ENCODE data around the gene BLNK. TPM values are rescaled to one million over a fixed set of nuclear protein-coding genes. Genes with fewer than 3 reads are reported as not detected.

BLNK gene
- total RNA-seq, 1 donor from 2014 or later = 0.38 TPM

GRCh38 chr10:96269438-96270300 is 1.7 kb downstream of the BLNK start:
- Histone ChIP-seq H3K36me3 (ENCODE audit: control insufficient read depth, insufficient read depth, low read length) (no peaks in the 10 kb centered on the region), H3K4me3 (ENCODE audit: low read depth, low read length) (no peak overlapping the region), H3K27me3 (ENCODE audit: control insufficient read depth, insufficient read depth, low read length) (no peaks in the 10 kb centered on the region)
- TF ChIP-seq, protein P1, sequence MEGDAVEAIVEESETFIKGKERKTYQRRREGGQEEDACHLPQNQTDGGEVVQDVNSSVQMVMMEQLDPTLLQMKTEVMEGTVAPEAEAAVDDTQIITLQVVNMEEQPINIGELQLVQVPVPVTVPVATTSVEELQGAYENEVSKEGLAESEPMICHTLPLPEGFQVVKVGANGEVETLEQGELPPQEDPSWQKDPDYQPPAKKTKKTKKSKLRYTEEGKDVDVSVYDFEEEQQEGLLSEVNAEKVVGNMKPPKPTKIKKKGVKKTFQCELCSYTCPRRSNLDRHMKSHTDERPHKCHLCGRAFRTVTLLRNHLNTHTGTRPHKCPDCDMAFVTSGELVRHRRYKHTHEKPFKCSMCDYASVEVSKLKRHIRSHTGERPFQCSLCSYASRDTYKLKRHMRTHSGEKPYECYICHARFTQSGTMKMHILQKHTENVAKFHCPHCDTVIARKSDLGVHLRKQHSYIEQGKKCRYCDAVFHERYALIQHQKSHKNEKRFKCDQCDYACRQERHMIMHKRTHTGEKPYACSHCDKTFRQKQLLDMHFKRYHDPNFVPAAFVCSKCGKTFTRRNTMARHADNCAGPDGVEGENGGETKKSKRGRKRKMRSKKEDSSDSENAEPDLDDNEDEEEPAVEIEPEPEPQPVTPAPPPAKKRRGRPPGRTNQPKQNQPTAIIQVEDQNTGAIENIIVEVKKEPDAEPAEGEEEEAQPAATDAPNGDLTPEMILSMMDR (IDR thresholded peaks at IDR 0.05; ENCODE audit: insufficient read depth, low read length, poor library complexity, severe bottlenecking) = no peak
- no peak for DNase-seq (ENCODE audit: low read depth)

DNA sequence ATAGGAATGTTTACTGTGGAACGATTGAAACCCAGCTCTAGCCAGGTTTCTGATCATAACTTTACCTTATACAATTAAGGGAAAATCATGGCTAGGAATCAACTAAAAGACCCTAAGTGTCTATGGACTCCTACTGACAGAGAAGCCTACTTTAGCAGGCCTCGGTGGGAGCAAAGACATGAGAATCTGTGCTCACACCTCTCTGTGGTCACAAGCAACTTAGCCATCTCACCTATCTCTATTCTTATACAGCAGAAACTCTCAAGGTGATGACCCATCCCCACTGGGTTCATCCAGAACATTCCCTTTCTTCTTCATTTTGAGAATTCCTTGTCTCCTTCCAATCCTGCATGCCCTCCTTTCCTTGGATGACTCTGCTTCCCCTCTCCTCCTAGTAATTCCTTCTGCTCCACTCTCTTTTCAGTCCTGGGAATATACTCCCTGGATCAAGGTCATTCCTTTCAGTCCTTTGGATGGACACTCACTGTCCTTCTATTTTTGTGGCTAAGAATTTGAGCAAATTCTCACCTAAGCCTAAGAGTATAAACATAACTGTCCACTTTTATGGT is 2.9 kb downstream of the BLNK start:
- Histone ChIP-seq H3K36me3 (ENCODE audit: control insufficient read depth, insufficient read depth, low read length) (no peaks in the 10 kb centered on the region), H3K4me3 (ENCODE audit: low read depth, low read length) (no peak overlapping the region), H3K27me3 (ENCODE audit: control insufficient read depth, insufficient read depth, low read length) (no peaks in the 10 kb centered on the region)
- DNase-seq (ENCODE audit: low read depth) = no peak
- TF ChIP-seq, protein P1 (IDR thresholded peaks at IDR 0.05; ENCODE audit: insufficient read depth, low read length, poor library complexity, severe bottlenecking) = no peak

DNA sequence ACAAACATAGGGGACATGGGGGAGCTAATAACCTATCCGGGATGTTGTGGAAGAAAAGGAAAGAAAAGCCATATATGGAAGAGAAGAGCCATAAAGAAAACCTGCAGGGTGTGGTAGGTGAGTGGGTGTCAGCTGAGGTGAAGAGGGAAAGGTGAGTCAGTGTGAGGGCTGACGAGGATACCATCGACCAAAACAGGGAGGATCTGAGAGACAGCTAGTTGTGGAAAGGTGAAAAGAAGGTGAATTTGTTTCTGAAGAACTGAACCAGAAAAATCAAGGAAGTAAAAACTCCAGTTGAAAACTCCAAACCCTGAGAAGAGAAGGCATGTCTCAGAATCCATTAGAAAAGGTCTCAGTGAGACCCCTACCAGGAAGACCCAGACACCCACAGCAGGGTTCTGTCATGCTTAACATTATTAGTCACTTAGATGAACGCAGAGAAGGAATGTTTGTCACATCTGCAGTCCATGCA is 4.1 kb downstream of the BLNK start:
- DNase-seq (ENCODE audit: low read depth) = no peak

DNA sequence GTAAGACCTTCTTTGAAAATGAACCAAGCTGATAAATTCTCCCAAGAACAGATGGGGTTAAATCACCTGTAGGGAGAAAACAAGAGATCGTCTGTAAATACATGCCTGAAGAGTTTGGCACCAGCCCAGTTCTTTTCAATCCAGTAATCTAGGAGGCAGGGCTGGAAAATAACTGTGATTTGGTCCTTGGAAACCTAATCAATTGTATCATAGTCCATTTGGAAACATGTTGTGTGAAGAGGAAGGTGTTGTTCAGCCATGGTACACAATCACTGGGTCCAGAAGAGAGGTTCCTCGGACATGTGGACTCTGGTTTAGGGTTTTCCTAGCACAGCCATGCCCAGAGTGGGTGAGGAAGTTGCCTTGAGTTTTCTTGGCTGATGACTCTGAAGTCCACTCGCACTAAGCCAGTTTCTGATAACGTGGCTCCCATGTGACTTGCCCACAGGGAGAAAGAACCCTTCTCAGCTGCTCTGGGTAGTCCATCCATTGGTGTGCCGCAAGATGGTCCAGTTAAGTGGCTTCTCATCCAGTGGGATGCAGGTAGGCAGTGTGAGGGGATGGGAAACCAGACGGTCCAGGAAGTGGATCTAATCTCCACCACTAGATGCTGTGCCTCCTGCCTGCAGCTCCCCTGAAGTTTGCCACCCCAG is 5.1 kb downstream of the BLNK start:
- Histone ChIP-seq H3K27me3 (ENCODE audit: control insufficient read depth, insufficient read depth, low read length) (no peaks in the 10 kb centered on the region), H3K36me3 (ENCODE audit: control insufficient read depth, insufficient read depth, low read length) (no peaks in the 10 kb centered on the region), H3K4me3 (ENCODE audit: low read depth, low read length) (no peak overlapping the region)
- TF ChIP-seq, protein P1 (IDR thresholded peaks at IDR 0.05; ENCODE audit: insufficient read depth, low read length, poor library complexity, severe bottlenecking) = no peak
- no peak for DNase-seq (ENCODE audit: low read depth)

More for the DNA sequence above, 4.1 kb downstream of the BLNK start:
- H3K4me3 ChIP-seq (ENCODE audit: low read depth, low read length) = no peak overlapping the region
- TF ChIP-seq, protein P1 (IDR thresholded peaks at IDR 0.05; ENCODE audit: insufficient read depth, low read length, poor library complexity, severe bottlenecking) = no peak
- H3K27me3 ChIP-seq (ENCODE audit: control insufficient read depth, insufficient read depth, low read length) = no peaks in the 10 kb centered on the region
- no peaks in the 10 kb centered on the region for H3K36me3 ChIP-seq (ENCODE audit: control insufficient read depth, insufficient read depth, low read length)

DNA sequence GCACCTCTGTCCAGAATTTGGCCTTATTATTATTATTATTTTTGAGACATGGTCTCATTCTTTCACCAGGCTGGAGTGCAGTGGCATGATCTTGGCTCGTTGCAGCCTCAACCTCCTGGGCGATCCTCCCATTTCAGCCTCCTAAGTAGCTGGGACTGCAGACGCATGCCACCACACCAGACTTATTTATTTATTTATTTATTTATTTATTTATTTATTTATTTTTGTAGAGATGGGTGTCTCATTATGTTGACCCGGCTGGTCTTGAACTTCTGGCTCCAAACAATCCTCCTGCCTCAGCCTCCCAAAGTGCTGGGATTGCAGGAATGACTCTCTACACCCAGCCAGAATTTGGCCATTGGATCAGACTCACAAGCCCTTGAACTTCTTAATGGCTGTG is 6.4 kb downstream of the BLNK start:
- no peak for DNase-seq (ENCODE audit: low read depth)
- TF ChIP-seq, protein P1 (IDR thresholded peaks at IDR 0.05; ENCODE audit: insufficient read depth, low read length, poor library complexity, severe bottlenecking) = no peak
- Histone ChIP-seq H3K36me3 (ENCODE audit: control insufficient read depth, insufficient read depth, low read length) (no peaks in the 10 kb centered on the region), H3K4me3 (ENCODE audit: low read depth, low read length) (no peak overlapping the region), H3K27me3 (ENCODE audit: control insufficient read depth, insufficient read depth, low read length) (no peaks in the 10 kb centered on the region)

Data from kidney epithelial cell (primary cell).